Astrocyte (in vitro differentiated cells and primary cell): Measurements from ENCODE around the gene SPART.
A peak's percentile ranks its signal among the peaks of the same experiment; 100 is the strongest.

Experiments
- CTCF ChIP-seq: IDR thresholded peaks from 2 replicates; pipeline ENCODE4 v1.5.1; 2011; ENCODE audit warnings: low read depth, mild to moderate bottlenecking, inconsistent platforms, low read length, moderate library complexity; ENCODE audit not compliant: insufficient read depth
- EZH2 ChIP-seq: IDR thresholded peaks from 2 replicates; pipeline ENCODE4 v1.6.1; 2012; ENCODE audit warnings: mild to moderate bottlenecking, low read length, inconsistent platforms; ENCODE audit not compliant: insufficient read depth

- TF ChIP-seq CTCF = peak; percentile 91
- TF ChIP-seq EZH2 = no peak
These were observed 63.3 kb downstream of the SPART start for GRCh38 chr13:36282821-36283432.
